ENCODE measurements around the gene AP1S1. TPM values are rescaled to one million over a fixed set of nuclear protein-coding genes. Genes with fewer than 3 reads are reported as not detected.
"Not testable (repeated sequence)": the region's sequence is repeated elsewhere in the genome, so short reads cannot be mapped to it uniquely, and the experiment has no call there.

The AP1S1 gene
- polyA plus RNA-seq, result 56.4 TPM
- long read RNA-seq, donor 1, transcript AP1S1-201 (5 exons, 1,303 nt), result major isoform, 22 of 46 reads
- long read RNA-seq, donor 1, partial matches to known transcripts, result 14 of 46 reads
- long read RNA-seq, donor 1, other reads (novel, unspliced or antisense), result 6 of 46 reads
- long read RNA-seq, donor 2, transcript AP1S1-201 (5 exons, 1,303 nt), result major isoform, 19 of 19 reads
- long read RNA-seq, donor 2, partial matches to known transcripts, result 0 of 19 reads
- long read RNA-seq, donor 2, other reads (novel, unspliced or antisense), result 0 of 19 reads
- long read RNA-seq, donor 3, transcript AP1S1-201 (5 exons, 1,303 nt), result major isoform, 32 of 94 reads
- long read RNA-seq, donor 3, partial matches to known transcripts, result 44 of 94 reads
- long read RNA-seq, donor 3, other reads (novel, unspliced or antisense), result 16 of 94 reads
- long read RNA-seq, donor 4, partial matches to known transcripts, result 0 of 1 reads
- long read RNA-seq, donor 4, other reads (novel, unspliced or antisense), result 0 of 1 reads
- long read RNA-seq, donor 5, transcript AP1S1-201 (5 exons, 1,303 nt), result major isoform, 33 of 47 reads
- long read RNA-seq, donor 5, partial matches to known transcripts, result 11 of 47 reads
- long read RNA-seq, donor 5, other reads (novel, unspliced or antisense), result 0 of 47 reads
- long read RNA-seq, donor 6, transcript AP1S1-201 (5 exons, 1,303 nt), result major isoform, 24 of 43 reads
- long read RNA-seq, donor 6, partial matches to known transcripts, result 19 of 43 reads
- long read RNA-seq, donor 6, other reads (novel, unspliced or antisense), result 0 of 43 reads
- long read RNA-seq, donor 7, transcript AP1S1-201 (5 exons, 1,303 nt), result major isoform, 10 of 17 reads
- long read RNA-seq, donor 7, partial matches to known transcripts, result 7 of 17 reads
- long read RNA-seq, donor 7, other reads (novel, unspliced or antisense), result 0 of 17 reads
- long read RNA-seq, donor 8, transcript AP1S1-201 (5 exons, 1,303 nt), result major isoform, 25 of 39 reads
- long read RNA-seq, donor 8, partial matches to known transcripts, result 13 of 39 reads
- long read RNA-seq, donor 8, other reads (novel, unspliced or antisense), result 0 of 39 reads
- long read RNA-seq, donor 9, transcript AP1S1-201 (5 exons, 1,303 nt), result major isoform, 13 of 27 reads
- long read RNA-seq, donor 9, partial matches to known transcripts, result 13 of 27 reads
- long read RNA-seq, donor 9, other reads (novel, unspliced or antisense), result 0 of 27 reads
- long read RNA-seq, donor 10, transcript AP1S1-201 (5 exons, 1,303 nt), result major isoform, 15 of 71 reads
- long read RNA-seq, donor 10, partial matches to known transcripts, result 49 of 71 reads
- long read RNA-seq, donor 10, other reads (novel, unspliced or antisense), result 7 of 71 reads
- long read RNA-seq, donor 11, transcript AP1S1-201 (5 exons, 1,303 nt), result major isoform, 7 of 7 reads
- long read RNA-seq, donor 11, partial matches to known transcripts, result 0 of 7 reads
- long read RNA-seq, donor 11, other reads (novel, unspliced or antisense), result 0 of 7 reads

GRCh38 chr7:101153969-101154692 is at the start of gene AP1S1:
Gene AP1S1 (plus strand): TSS chr7:101154476. CDS start chr7:101154515, 39 bp downstream.
- DNase-seq, result peak; percentile 94 to 96
- Histone ChIP-seq H3K27me3 (ENCODE audit: control insufficient read depth, insufficient read depth, low read length) (peaks cover under 1% of the 10 kb centered on the region), H3K4me3 (ENCODE audit: low read length) (peak within 1 kb of the TSS; percentile 86), H3K27ac (ENCODE audit: low read length) (no peak within 1 kb of the TSS), H3K36me3 (ENCODE audit: control insufficient read depth, insufficient read depth, low read length) (peaks cover 21% of the 10 kb centered on the region), H3K4me1 (ENCODE audit: control insufficient read depth, insufficient read depth, low read length) (peaks cover 12% of the 10 kb centered on the region), H3K9me3 (ENCODE audit: control insufficient read depth, low read depth, low read length) (no peaks in the 10 kb centered on the region)
- WGBS (ENCODE audit: insufficient coverage, low lambda C conversion rate), result 33% methylated on average over 2 of the region's 51 CpGs

GRCh38 chr7:101104799-101105198 is 49.5 kb upstream of the AP1S1 start:
- no CpG with 5 or more reads among the region's 3 CpGs for WGBS (ENCODE audit: insufficient coverage, low lambda C conversion rate)
- H3K27ac ChIP-seq (ENCODE audit: low read length), result no peak overlapping the region

GRCh38 chr7:101105248-101105647 is 49.0 kb upstream of the AP1S1 start:
- H3K9me3 ChIP-seq (ENCODE audit: control insufficient read depth, low read depth, low read length); DNase-seq; H3K4me3 ChIP-seq (ENCODE audit: low read length); H3K36me3 ChIP-seq (ENCODE audit: control insufficient read depth, insufficient read depth, low read length); H3K27me3 ChIP-seq (ENCODE audit: control insufficient read depth, insufficient read depth, low read length); H3K27ac ChIP-seq (ENCODE audit: low read length); H3K4me1 ChIP-seq (ENCODE audit: control insufficient read depth, insufficient read depth, low read length): not testable (repeated sequence)
- WGBS (ENCODE audit: insufficient coverage, low lambda C conversion rate), result no CpG with 5 or more reads among the region's 5 CpGs

More at GRCh38 chr7:101104799-101105198, 49.5 kb upstream of the AP1S1 start:
- no peak overlapping the region for H3K4me3 ChIP-seq (ENCODE audit: low read length)
- peaks cover 4% of the 10 kb centered on the region for H3K4me1 ChIP-seq (ENCODE audit: control insufficient read depth, insufficient read depth, low read length)
- H3K9me3 ChIP-seq (ENCODE audit: control insufficient read depth, low read depth, low read length), result no peaks in the 10 kb centered on the region
- no peaks in the 10 kb centered on the region for H3K36me3 ChIP-seq (ENCODE audit: control insufficient read depth, insufficient read depth, low read length)
- DNase-seq, result no peak
- peaks cover 8% of the 10 kb centered on the region for H3K27me3 ChIP-seq (ENCODE audit: control insufficient read depth, insufficient read depth, low read length)

- no peaks in the 10 kb centered on the region for H3K27me3 ChIP-seq (ENCODE audit: control insufficient read depth, insufficient read depth, low read length)
- WGBS (ENCODE audit: insufficient coverage, low lambda C conversion rate), result no CpG with 5 or more reads among the region's 7 CpGs
- no peak for DNase-seq
Measured at GRCh38 chr7:101106386-101106785, 47.9 kb upstream of the AP1S1 start.

GRCh38 chr7:101108330-101108857 is 45.9 kb upstream of the AP1S1 start:
- H3K9me3 ChIP-seq (ENCODE audit: control insufficient read depth, low read depth, low read length), result no peaks in the 10 kb centered on the region
- DNase-seq, result no peak
- no peaks in the 10 kb centered on the region for H3K27me3 ChIP-seq (ENCODE audit: control insufficient read depth, insufficient read depth, low read length)
- no peak overlapping the region for H3K4me3 ChIP-seq (ENCODE audit: low read length)
- no peaks in the 10 kb centered on the region for H3K4me1 ChIP-seq (ENCODE audit: control insufficient read depth, insufficient read depth, low read length)
- H3K36me3 ChIP-seq (ENCODE audit: control insufficient read depth, insufficient read depth, low read length), result no peaks in the 10 kb centered on the region
- no CpG with 5 or more reads among the region's 16 CpGs for WGBS (ENCODE audit: insufficient coverage, low lambda C conversion rate)
- H3K27ac ChIP-seq (ENCODE audit: low read length), result no peak overlapping the region

More at GRCh38 chr7:101106386-101106785, 47.9 kb upstream of the AP1S1 start:
- H3K4me1 ChIP-seq (ENCODE audit: control insufficient read depth, insufficient read depth, low read length), result peaks cover 4% of the 10 kb centered on the region
- no peak overlapping the region for H3K4me3 ChIP-seq (ENCODE audit: low read length)
- H3K36me3 ChIP-seq (ENCODE audit: control insufficient read depth, insufficient read depth, low read length), result no peaks in the 10 kb centered on the region
- H3K9me3 ChIP-seq (ENCODE audit: control insufficient read depth, low read depth, low read length), result no peaks in the 10 kb centered on the region
- H3K27ac ChIP-seq (ENCODE audit: low read length), result no peak overlapping the region

- Histone ChIP-seq H3K9me3 (ENCODE audit: control insufficient read depth, low read depth, low read length) (no peaks in the 10 kb centered on the region), H3K27me3 (ENCODE audit: control insufficient read depth, insufficient read depth, low read length) (no peaks in the 10 kb centered on the region), H3K27ac (ENCODE audit: low read length) (no peak overlapping the region), H3K4me1 (ENCODE audit: control insufficient read depth, insufficient read depth, low read length) (no peaks in the 10 kb centered on the region), H3K4me3 (ENCODE audit: low read length) (no peak overlapping the region), H3K36me3 (ENCODE audit: control insufficient read depth, insufficient read depth, low read length) (no peaks in the 10 kb centered on the region)
- WGBS (ENCODE audit: insufficient coverage, low lambda C conversion rate), result no CpG with 5 or more reads among the region's 7 CpGs
- DNase-seq, result no peak
Measured at GRCh38 chr7:101108961-101109360, 45.3 kb upstream of the AP1S1 start.

- no peak for DNase-seq
- no peak overlapping the region for H3K4me3 ChIP-seq (ENCODE audit: low read length)
- no peak overlapping the region for H3K27ac ChIP-seq (ENCODE audit: low read length)
- WGBS (ENCODE audit: insufficient coverage, low lambda C conversion rate), result no CpG with 5 or more reads among the region's 6 CpGs
- H3K9me3 ChIP-seq (ENCODE audit: control insufficient read depth, low read depth, low read length), result no peaks in the 10 kb centered on the region
- H3K4me1 ChIP-seq (ENCODE audit: control insufficient read depth, insufficient read depth, low read length), result no peaks in the 10 kb centered on the region
- H3K27me3 ChIP-seq (ENCODE audit: control insufficient read depth, insufficient read depth, low read length), result no peaks in the 10 kb centered on the region
- H3K36me3 ChIP-seq (ENCODE audit: control insufficient read depth, insufficient read depth, low read length), result no peaks in the 10 kb centered on the region
Measured at GRCh38 chr7:101109368-101109767, 44.9 kb upstream of the AP1S1 start.

GRCh38 chr7:101111261-101111660 is 43.0 kb upstream of the AP1S1 start:
- Histone ChIP-seq H3K4me1 (ENCODE audit: control insufficient read depth, insufficient read depth, low read length) (no peaks in the 10 kb centered on the region), H3K36me3 (ENCODE audit: control insufficient read depth, insufficient read depth, low read length) (no peaks in the 10 kb centered on the region), H3K4me3 (ENCODE audit: low read length) (no peak overlapping the region), H3K27ac (ENCODE audit: low read length) (no peak overlapping the region), H3K27me3 (ENCODE audit: control insufficient read depth, insufficient read depth, low read length) (no peaks in the 10 kb centered on the region), H3K9me3 (ENCODE audit: control insufficient read depth, low read depth, low read length) (no peaks in the 10 kb centered on the region)
- DNase-seq, result no peak
- WGBS (ENCODE audit: insufficient coverage, low lambda C conversion rate), result no CpG with 5 or more reads among the region's 5 CpGs

GRCh38 chr7:101112233-101112632 is 42.0 kb upstream of the AP1S1 start:
- DNase-seq, result no peak
- no peaks in the 10 kb centered on the region for H3K4me1 ChIP-seq (ENCODE audit: control insufficient read depth, insufficient read depth, low read length)
- no peak overlapping the region for H3K27ac ChIP-seq (ENCODE audit: low read length)
- H3K4me3 ChIP-seq (ENCODE audit: low read length), result no peak overlapping the region
- H3K27me3 ChIP-seq (ENCODE audit: control insufficient read depth, insufficient read depth, low read length), result no peaks in the 10 kb centered on the region
- no peaks in the 10 kb centered on the region for H3K9me3 ChIP-seq (ENCODE audit: control insufficient read depth, low read depth, low read length)
- no peaks in the 10 kb centered on the region for H3K36me3 ChIP-seq (ENCODE audit: control insufficient read depth, insufficient read depth, low read length)
- WGBS (ENCODE audit: insufficient coverage, low lambda C conversion rate), result no CpG with 5 or more reads among the region's 11 CpGs

Measured in large intestine (tissue), 12 donors.